ENCODE results near the gene SPACA9.

GRCh38 chr9:132877458-132877823 is 1.3 kb upstream of the SPACA9 start:
- TF ChIP-seq POLR2A (IDR thresholded peaks at IDR 0.05; ENCODE audit: low read depth, low read length) (no peak), POLR2AphosphoS5 (IDR thresholded peaks at IDR 0.05; ENCODE audit: low read depth, low read length) (no peak), POU2F2 (IDR thresholded peaks at IDR 0.05; ENCODE audit: low read depth, low read length) (no peak), TAF1 (IDR thresholded peaks at IDR 0.05; ENCODE audit: low read depth, low read length) (no peak), SPI1 (IDR thresholded peaks at IDR 0.05; ENCODE audit: low read depth, low read length) (no peak), PAX5 (IDR thresholded peaks at IDR 0.05; ENCODE audit: insufficient read depth, low read length, severe bottlenecking) (no peak)

Measured in GM12891 (cell line).